BJ (cell line): ENCODE data around the gene MOK. TPM values are rescaled to one million over a fixed set of nuclear protein-coding genes. Genes with fewer than 3 reads are reported as not detected.

Source experiments
- CTCF ChIA-PET: fragments of 350-600 bp; formaldehyde crosslinking; extraction: SDS; loops from one replicate; lab custom pipeline; 2021; ENCODE audit warnings: antibody characterized with exemption, inconsistent platforms; lab: Yijun Ruan, JAX
- POLR2A ChIA-PET: fragments of 300-600 bp; sonication (Branson Sonifier 250); formaldehyde crosslinking; extraction: SDS; loops from one replicate; lab custom pipeline; 2021; ENCODE audit warnings: antibody characterized with exemption; lab: Charles Lee
- DNase-seq: peaks from one replicate; pipeline ENCODE4 v3.0.0-alpha.2; 2011; ENCODE audit warnings: low read depth
- H3K27me3 ChIP-seq: 2 replicates; pipeline ENCODE4 v1.6.0; 2011; ENCODE audit warnings: low read length; ENCODE audit not compliant: control insufficient read depth, insufficient read depth
- H3K36me3 ChIP-seq: 2 replicates; pipeline ENCODE4 v1.5.1; 2011; ENCODE audit warnings: low read length; ENCODE audit not compliant: control insufficient read depth, insufficient read depth
- H3K4me3 ChIP-seq: 2 replicates; pipeline ENCODE4 v1.5.1; 2011; ENCODE audit warnings: low read depth, mild to moderate bottlenecking, control low read depth, low read length
- polyA plus RNA-seq: library from polyadenylated mRNA; depleted of rRNA; stranded (reverse); fragments of >200 nt; gene quantifications from 2 replicates; pipeline ENCODE4 v1.2.3, GENCODE V29; 2011
- TF ChIP-seq, protein P1 (sequence below): IDR thresholded peaks from 2 replicates; pipeline ENCODE4 v1.5.1; 2011; ENCODE audit warnings: low read depth, mild to moderate bottlenecking, control low read depth, inconsistent platforms, low read length, moderate library complexity; ENCODE audit not compliant: insufficient read depth

Gene MOK
- polyA plus RNA-seq, 1 experiment = 26.0 TPM

DNA sequence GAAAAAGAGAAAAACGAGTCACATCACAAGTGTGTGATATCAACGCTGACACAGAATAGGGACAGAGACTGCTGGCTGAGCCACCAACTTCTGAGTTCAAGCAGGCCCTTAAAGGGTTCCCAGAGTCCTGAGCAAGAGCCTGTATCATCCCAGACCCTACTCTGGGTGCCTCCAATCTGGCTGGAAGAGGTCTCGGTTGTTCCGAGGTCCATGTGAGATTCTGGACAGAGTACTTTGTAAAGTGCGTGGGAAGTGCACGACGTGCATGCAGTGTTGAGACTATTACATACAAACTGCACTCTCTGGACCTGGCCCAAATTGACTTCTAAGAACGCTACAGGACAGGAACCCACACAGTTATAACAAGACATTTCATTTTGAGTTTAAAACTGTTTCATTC lies 40.6 kb downstream of the MOK start:
- no peak overlapping the region for H3K4me3 ChIP-seq
- no peaks in the 10 kb centered on the region for H3K27me3 ChIP-seq
- POLR2A ChIA-PET = no interaction called here
- DNase-seq = no peak
- no peaks in the 10 kb centered on the region for H3K36me3 ChIP-seq
- CTCF ChIA-PET = interaction anchor here (0.6 to 1.1 kb wide), 2 partner anchors 40 to 50 kb away, joined by 3 read pairs; no protein-coding TSS in a partner anchor
- TF ChIP-seq, protein P1, sequence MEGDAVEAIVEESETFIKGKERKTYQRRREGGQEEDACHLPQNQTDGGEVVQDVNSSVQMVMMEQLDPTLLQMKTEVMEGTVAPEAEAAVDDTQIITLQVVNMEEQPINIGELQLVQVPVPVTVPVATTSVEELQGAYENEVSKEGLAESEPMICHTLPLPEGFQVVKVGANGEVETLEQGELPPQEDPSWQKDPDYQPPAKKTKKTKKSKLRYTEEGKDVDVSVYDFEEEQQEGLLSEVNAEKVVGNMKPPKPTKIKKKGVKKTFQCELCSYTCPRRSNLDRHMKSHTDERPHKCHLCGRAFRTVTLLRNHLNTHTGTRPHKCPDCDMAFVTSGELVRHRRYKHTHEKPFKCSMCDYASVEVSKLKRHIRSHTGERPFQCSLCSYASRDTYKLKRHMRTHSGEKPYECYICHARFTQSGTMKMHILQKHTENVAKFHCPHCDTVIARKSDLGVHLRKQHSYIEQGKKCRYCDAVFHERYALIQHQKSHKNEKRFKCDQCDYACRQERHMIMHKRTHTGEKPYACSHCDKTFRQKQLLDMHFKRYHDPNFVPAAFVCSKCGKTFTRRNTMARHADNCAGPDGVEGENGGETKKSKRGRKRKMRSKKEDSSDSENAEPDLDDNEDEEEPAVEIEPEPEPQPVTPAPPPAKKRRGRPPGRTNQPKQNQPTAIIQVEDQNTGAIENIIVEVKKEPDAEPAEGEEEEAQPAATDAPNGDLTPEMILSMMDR = no peak

DNA sequence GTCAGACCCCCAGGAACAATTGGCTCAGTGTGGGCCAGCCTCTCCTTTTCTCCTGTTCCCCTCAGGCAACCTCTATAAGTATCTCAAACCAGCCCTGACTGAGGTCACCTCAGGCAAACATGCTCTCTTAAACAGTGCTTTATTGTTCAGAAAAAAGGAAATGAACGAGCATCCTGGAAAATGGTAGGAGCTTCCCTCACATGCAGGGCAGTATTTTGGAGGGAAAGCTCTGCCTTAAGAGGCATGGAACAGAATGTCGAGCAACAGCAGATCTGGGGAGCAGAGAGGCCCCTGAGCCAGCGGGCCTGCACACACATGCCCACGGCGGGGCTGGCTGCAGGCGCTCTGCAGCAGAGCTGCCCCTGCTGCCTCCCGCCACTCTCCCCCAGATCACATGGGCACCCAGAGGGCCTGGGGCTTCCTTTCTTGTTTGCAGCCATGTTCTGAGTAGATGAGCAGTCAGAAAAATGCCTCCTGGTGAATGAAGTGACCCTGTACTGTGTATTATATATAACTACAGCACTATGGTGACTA lies 42.0 kb downstream of the MOK start:
- DNase-seq = no peak
- no peaks in the 10 kb centered on the region for H3K36me3 ChIP-seq
- no peak overlapping the region for H3K4me3 ChIP-seq
- CTCF ChIA-PET = interaction anchor here (1.6 kb wide), 1 partner anchor 16 kb away, joined by 4 read pairs; no protein-coding TSS in a partner anchor
- POLR2A ChIA-PET = no interaction called here
- TF ChIP-seq, protein P1 = no peak
- no peaks in the 10 kb centered on the region for H3K27me3 ChIP-seq

DNA sequence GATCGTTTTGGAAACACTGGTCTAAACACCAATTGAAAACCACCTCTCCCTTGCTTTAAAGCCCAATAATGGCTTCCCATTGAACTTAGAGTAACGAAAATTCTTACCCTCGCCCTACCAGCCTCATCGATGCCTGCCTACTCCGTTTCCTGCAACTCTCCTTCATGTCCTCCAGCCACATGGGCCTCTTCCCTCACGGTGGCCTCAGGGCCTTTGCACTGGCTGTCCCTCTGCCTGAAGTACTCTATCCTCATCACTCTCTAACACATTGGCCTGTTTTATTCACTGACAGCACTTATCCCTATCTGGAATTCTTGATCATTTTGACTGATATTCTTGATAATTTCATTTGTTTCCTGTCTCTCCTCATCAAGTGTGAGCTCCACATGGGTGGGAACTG lies 46.8 kb downstream of the MOK start:
- CTCF ChIA-PET = no interaction called here
- TF ChIP-seq, protein P1 = no peak
- POLR2A ChIA-PET = no interaction called here
- no peaks in the 10 kb centered on the region for H3K27me3 ChIP-seq
- no peak overlapping the region for H3K4me3 ChIP-seq
- no peak for DNase-seq
- no peaks in the 10 kb centered on the region for H3K36me3 ChIP-seq

DNA sequence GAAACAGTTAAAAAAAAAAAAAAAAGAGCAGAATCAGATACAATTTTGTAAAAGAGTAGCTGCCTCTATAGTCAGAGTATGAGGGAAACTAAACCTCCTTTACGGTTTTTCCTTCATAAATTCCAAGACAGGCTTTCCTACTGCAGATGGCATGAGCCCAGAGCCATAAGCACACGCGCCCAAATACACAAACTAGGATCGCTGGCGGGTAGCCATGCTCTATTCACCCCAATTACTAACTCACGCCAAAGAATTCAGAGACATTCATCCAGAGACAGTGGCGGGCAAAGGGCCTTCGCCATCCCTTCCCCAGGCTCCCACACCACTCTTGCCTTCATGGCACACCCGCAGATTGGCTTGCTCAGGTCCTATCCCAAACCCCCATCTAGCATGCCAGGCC lies 48.2 kb downstream of the MOK start:
- CTCF ChIA-PET = interaction anchor here (0.7 to 1.2 kb wide), 2 partner anchors 9 to 22 kb away, joined by 3 read pairs; no protein-coding TSS in a partner anchor
- TF ChIP-seq, protein P1 = no peak
- Histone ChIP-seq H3K36me3 (no peaks in the 10 kb centered on the region), H3K27me3 (no peaks in the 10 kb centered on the region), H3K4me3 (no peak overlapping the region)
- DNase-seq = no peak
- POLR2A ChIA-PET = no interaction called here

DNA sequence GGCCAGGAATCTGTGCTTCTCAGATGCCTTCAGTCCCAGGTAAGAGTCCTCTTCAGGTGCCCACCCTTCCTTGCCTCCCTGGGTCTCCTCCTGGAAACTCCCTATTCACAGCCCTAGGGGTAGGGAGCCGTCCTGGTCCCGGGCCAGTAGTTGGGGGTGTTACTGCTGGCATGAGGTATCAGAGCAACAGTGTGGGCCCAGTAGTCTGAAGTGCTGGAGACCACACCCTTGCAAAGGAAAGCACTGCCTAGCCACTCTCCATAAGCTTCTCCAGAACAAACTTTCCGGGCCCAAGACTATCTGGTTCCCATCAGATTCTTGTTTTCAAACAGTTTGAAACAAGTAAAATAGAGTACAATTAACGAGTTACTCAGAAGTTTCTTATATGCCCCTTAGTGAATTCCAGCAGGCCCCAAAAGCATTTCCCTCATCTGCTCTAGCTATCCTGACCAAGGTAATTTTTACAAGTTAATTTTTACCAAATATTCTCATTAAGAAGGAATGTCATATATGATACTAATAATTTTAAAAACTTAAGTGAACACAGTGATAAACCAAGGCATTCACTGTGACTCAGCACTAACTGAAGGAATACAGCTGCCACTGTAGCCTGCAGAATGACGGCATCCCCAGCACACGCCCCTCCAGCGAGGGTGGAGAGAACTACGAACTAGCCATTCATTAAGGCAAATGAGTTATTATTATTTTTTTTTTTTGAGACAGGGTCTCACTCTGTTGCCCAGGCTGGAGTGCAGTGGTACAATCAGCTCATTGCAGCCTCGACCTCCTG lies 49.4 kb downstream of the MOK start:
- no peak overlapping the region for H3K4me3 ChIP-seq
- H3K36me3 ChIP-seq = no peaks in the 10 kb centered on the region
- POLR2A ChIA-PET = no interaction called here
- CTCF ChIA-PET = interaction anchor here (0.6 to 2.0 kb wide), 3 partner anchors 19 to 61 kb away, joined by 3 to 10 read pairs (median 3); no protein-coding TSS in a partner anchor
- TF ChIP-seq, protein P1 = no peak
- DNase-seq = no peak
- no peaks in the 10 kb centered on the region for H3K27me3 ChIP-seq
